Ishikawa (cell line): ENCODE results near the gene MAPRE3.

ENCODE experiments used
- CEBPB ChIP-seq: IDR thresholded peaks from 2 replicates; pipeline ENCODE4 v1.6.1; 2012
- CREB1 ChIP-seq: IDR thresholded peaks from 2 replicates; pipeline ENCODE4 v1.6.1; 2012; ENCODE audit warnings: low read depth
- EGR1 ChIP-seq: IDR thresholded peaks from 2 replicates; pipeline ENCODE4 v1.6.1; 2012
- EP300 ChIP-seq: IDR thresholded peaks from 2 replicates; pipeline ENCODE4 v1.6.1; 2012; ENCODE audit warnings: borderline replicate concordance
- FOXM1 ChIP-seq: IDR thresholded peaks from 2 replicates; pipeline ENCODE4 v1.6.1; 2012; ENCODE audit warnings: low read depth, borderline replicate concordance
- MAX ChIP-seq: IDR thresholded peaks from 2 replicates; pipeline ENCODE4 v1.6.1; 2012
- NFIC ChIP-seq: IDR thresholded peaks from 2 replicates; pipeline ENCODE4 v1.6.1; 2012
- RAD21 ChIP-seq: IDR thresholded peaks from 2 replicates; pipeline ENCODE4 v1.6.1; 2012; ENCODE audit warnings: low read depth
- REST ChIP-seq: IDR thresholded peaks from 2 replicates; pipeline ENCODE4 v1.6.1; 2012; ENCODE audit warnings: low read depth, mild to moderate bottlenecking
- TAF1 ChIP-seq: IDR thresholded peaks from 2 replicates; pipeline ENCODE4 v1.6.1; 2012; ENCODE audit warnings: low read depth, mild to moderate bottlenecking
- TCF12 ChIP-seq: IDR thresholded peaks from 2 replicates; pipeline ENCODE4 v1.6.1; 2012; ENCODE audit warnings: low read depth
- TEAD4 ChIP-seq: IDR thresholded peaks from 2 replicates; pipeline ENCODE4 v1.6.1; 2012
- USF1 ChIP-seq: IDR thresholded peaks from 2 replicates; pipeline ENCODE4 v1.6.1; 2012
- YY1 ChIP-seq: IDR thresholded peaks from 2 replicates; pipeline ENCODE4 v1.6.1; 2012; ENCODE audit warnings: low read depth
- ZBTB7A ChIP-seq: IDR thresholded peaks from 2 replicates; pipeline ENCODE4 v1.6.1; 2012; ENCODE audit warnings: low read depth

MAPRE3 gene

GRCh38 chr2:27057184-27057583 is 86.7 kb downstream of the MAPRE3 start:
- TF ChIP-seq CEBPB (no peak), ZBTB7A (no peak), EP300 (no peak)

GRCh38 chr2:27058210-27058609 is 87.8 kb downstream of the MAPRE3 start:
- TF ChIP-seq CEBPB (no peak), TEAD4 (no peak)

GRCh38 chr2:27059141-27059820 is 88.8 kb downstream of the MAPRE3 start:
- no peak for TF ChIP-seq CREB1
- TF ChIP-seq MAX: no peak
- no peak for TF ChIP-seq FOXM1
- no peak for TF ChIP-seq TAF1
- TF ChIP-seq TEAD4: no peak
- no peak for TF ChIP-seq CEBPB
- no peak for TF ChIP-seq EP300
- no peak for TF ChIP-seq TCF12
- no peak for TF ChIP-seq NFIC
- TF ChIP-seq ZBTB7A: no peak
- no peak for TF ChIP-seq RAD21

- TF ChIP-seq CEBPB (no peak), MAX (no peak), RAD21 (no peak), FOXM1 (no peak), TEAD4 (no peak)
These were observed 89.9 kb downstream of the MAPRE3 start for GRCh38 chr2:27060323-27060722.

- no peak for TF ChIP-seq TEAD4
- no peak for TF ChIP-seq TAF1
- TF ChIP-seq RAD21: no peak
- TF ChIP-seq ZBTB7A: no peak
- no peak for TF ChIP-seq EGR1
- TF ChIP-seq MAX: no peak
- TF ChIP-seq FOXM1: no peak
These were observed 94.7 kb downstream of the MAPRE3 start for GRCh38 chr2:27065128-27065527.

GRCh38 chr2:27067385-27067784 is 96.9 kb downstream of the MAPRE3 start:
- no peak for TF ChIP-seq YY1
- TF ChIP-seq CREB1: no peak
- TF ChIP-seq CEBPB: no peak

GRCh38 chr2:27069436-27069835 is 99.0 kb downstream of the MAPRE3 start:
- no peak for TF ChIP-seq RAD21
- no peak for TF ChIP-seq USF1

- TF ChIP-seq TEAD4 (no peak), RAD21 (no peak), EP300 (no peak), YY1 (no peak), REST (no peak), CEBPB (no peak), ZBTB7A (no peak), USF1 (no peak), NFIC (no peak), TAF1 (no peak), EGR1 (no peak), FOXM1 (no peak), TCF12 (no peak), MAX (no peak), CREB1 (no peak)
These were observed 99.7 kb downstream of the MAPRE3 start for GRCh38 chr2:27069961-27070618.
